ENCODE data around the gene HLA-DQA2.
A peak's percentile ranks its signal among the peaks of the same experiment; 100 is the strongest.
"Not testable (repeated sequence)": the region's sequence is repeated elsewhere in the genome, so short reads cannot be mapped to it uniquely, and the experiment has no call there.

HLA-DQA2 gene

DNA sequence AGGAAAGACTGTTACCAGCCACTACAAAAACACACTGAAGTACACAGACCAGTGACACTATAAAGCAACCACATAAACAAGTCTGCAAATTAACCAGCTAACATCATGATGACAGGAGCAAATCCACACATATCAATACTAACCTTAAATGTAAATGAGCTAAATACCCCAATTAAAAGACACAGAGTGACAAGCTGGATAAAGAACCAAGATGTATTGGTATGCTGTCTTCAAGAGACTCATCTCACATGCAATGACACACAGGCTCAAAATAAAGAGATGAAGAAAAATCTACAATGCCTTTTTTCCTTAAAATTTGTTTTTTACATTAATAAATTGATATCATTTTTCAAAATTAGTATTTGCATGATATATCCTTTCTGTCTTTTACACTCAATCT lies 41.7 kb downstream of the HLA-DQA2 start:
- not testable (repeated sequence) for DNase-seq

DNA sequence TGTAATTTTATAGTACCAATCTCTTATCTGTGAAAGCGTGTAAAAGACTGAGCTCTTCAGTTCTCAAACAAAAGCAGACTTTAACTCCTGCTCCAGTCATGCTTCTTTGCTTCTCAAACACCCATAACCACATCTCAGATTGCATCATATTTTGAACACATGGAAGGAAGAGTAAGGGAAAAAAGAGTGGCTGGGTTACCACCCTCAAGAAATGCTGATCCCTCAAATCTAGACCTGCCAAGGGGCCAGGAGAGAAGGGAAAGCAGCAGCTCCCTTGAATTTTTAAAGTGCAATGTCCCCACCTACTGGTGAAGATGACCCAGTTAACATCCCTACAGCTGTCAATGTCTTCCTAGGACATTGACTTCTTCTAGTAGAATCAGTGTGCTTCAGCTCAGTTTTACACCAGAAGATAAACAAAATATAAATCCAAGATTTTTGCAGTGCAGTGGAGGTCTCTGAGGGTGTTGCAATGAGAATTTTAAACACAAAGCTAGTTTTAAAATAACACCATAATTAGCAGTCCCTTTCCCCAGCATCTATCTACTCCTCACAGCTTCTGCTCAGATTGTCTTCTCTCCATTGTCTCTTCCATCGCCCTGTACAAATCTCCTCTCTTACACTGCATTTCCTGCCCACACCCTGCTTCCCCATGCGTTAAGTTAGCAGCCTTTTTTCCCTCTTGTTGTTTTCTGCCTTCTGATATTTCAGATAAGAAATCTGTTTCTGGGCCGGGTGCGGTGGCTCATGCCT lies 44.8 kb downstream of the HLA-DQA2 start:
- peak; percentile 61 for DNase-seq

DNA sequence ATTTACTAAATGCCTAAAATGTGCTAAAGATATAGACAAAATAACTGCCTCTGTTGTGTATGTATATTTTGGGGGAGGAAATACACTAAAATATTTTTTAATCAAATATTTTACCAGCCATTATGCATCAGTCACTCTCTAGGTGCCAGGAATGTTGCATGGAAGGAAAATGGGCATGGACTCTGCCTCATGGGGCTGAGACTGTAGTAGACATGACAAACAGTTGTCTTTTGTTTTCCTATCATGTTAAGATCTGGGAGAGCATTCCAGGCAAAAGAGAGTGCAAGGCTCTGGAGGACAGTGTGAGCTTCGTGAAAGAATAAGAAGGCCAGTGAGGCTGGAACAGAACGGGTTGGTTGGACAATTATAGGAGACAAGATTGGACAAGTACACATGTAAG lies 49.1 kb downstream of the HLA-DQA2 start:
- DNase-seq = no peak

DNA sequence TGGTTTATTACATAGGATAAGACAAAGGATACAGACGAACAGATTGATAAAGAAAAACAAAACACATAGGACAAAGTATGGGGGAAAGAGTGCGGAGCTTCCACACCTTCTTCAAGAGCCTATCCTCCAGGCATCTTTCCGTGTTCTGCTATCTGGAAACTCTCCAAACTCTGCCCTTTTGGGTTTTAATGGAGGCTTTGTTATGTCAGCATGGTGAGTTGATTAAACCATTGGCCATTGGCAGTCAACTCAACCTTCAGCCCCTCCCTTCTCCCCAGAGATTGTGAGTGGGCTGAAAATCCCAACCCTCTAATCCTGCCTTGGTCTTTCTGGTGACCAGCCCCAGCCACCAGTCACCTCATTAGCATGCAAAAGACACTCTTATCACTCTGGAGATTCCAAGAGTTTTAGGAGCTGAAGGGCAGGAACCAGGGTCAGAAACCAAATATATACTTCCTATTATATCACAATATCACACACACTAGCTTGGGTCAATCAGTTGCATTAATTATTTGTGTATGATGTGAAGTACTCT lies 51.8 kb downstream of the HLA-DQA2 start:
- DNase-seq = no peak

DNA sequence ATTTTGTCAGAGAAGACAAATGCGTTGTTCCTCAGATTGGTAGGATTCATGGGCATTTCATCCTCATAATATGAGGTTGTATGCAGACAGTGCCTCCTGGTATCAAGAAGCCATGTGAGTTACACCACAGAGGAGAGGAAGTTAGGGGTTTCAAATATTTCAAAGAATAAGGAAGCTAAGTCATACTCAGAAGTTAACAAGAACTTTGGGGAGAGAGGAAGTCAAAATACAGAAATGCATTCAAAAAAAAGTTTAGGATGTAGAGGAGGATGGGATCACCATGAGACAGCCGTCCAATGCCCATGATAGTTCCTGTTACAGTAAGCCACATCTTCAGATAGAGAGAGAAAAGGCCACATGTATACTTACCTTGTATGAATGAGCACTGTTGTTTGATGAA lies 53.3 kb downstream of the HLA-DQA2 start:
- DNase-seq = peak; percentile 14

All from CD4-positive, alpha-beta T cell treated with Interleukin-17A for 1 hour (primary cell).